Breast epithelium (tissue), 4 donors: ENCODE measurements around the gene MMP7. TPM values are rescaled to one million over a fixed set of nuclear protein-coding genes. Genes with fewer than 3 reads are reported as not detected.

ENCODE experiments used
- DNase-seq, 2 donors: peaks; one replicate each; pipeline ENCODE4 v3.0.0-alpha.2; 2019; ENCODE audit warnings: low spot score in 2 of 2
- H3K27ac ChIP-seq, 2 donors: fragments of 200-600 bp; sonication (generic) in 1 of 2; one replicate each; pipeline ENCODE4 v1.5.1; 2016 to 2019; ENCODE audit warnings: mild to moderate bottlenecking in 1 of 2
- H3K27me3 ChIP-seq, 2 donors: fragments of 200-600 bp; sonication (generic) in 1 of 2; one replicate each; pipeline versions ENCODE4 v1.5.1 to v1.6.0; 2017 to 2019; ENCODE audit warnings: control low read depth in 1 of 2, mild to moderate bottlenecking in 1 of 2
- H3K36me3 ChIP-seq: fragments of 200-600 bp; one replicate; pipeline ENCODE4 v1.5.1; 2019
- H3K4me1 ChIP-seq, 2 donors: fragments of 200-600 bp; sonication (generic); one replicate each; pipeline ENCODE4 v1.5.1; 2016 to 2019; ENCODE audit warnings: control low read depth in 1 of 2
- H3K4me3 ChIP-seq, 3 donors: fragments of 200-600 bp; sonication (generic); 1 replicate in 2 of 3; 2 replicates in 1 of 3; pipeline ENCODE4 v1.5.1; 2016 to 2019; ENCODE audit warnings: mild to moderate bottlenecking in 3 of 3, moderate library complexity in 2 of 3
- H3K9me3 ChIP-seq, 2 donors: fragments of 200-600 bp; sonication (generic) in 1 of 2; one replicate each; pipeline ENCODE4 v1.5.1; 2016 to 2019; ENCODE audit warnings: control low read depth in 1 of 2
- POLR2A ChIP-seq: fragments of 450-650 bp; IDR thresholded peaks from one replicate; pipeline ENCODE4 v1.6.1; 2016; ENCODE audit warnings: antibody characterized with exemption, mild to moderate bottlenecking, moderate library complexity
- POLR2AphosphoS5 ChIP-seq, 3 donors: sonication (generic); formaldehyde crosslinking; IDR thresholded peaks; one replicate each; pipeline ENCODE4 v1.6.1; 2017; ENCODE audit warnings: antibody characterized with exemption in 3 of 3
- intact Hi-C: fragments of 100-400 bp; cut with DNase I; formaldehyde crosslinking; loops from one replicate; pipeline ENCODE4 v1.15.1; 2023; ENCODE audit warnings: low total_unique reads
- total RNA-seq, 3 donors: library from RNA; depleted of rRNA; stranded (reverse); fragments of >200 nt; gene quantifications; one replicate each; pipeline ENCODE4 v1.1.0, GENCODE V29; 2016
- TF ChIP-seq, protein P1 (sequence below), 3 donors: fragments of 450-650 bp; IDR thresholded peaks; one replicate each; pipeline ENCODE4 v1.5.1; 2016 to 2017; ENCODE audit warnings: antibody characterized with exemption in 3 of 3, mild to moderate bottlenecking in 3 of 3, moderate library complexity in 3 of 3

The MMP7 gene
- total RNA-seq, 3 donors from 2014 or later = 2.1 to 1,213 (median 247) TPM

- no peak for TF ChIP-seq POLR2AphosphoS5 (IDR thresholded peaks at IDR 0.05)
- TF ChIP-seq, protein P1, sequence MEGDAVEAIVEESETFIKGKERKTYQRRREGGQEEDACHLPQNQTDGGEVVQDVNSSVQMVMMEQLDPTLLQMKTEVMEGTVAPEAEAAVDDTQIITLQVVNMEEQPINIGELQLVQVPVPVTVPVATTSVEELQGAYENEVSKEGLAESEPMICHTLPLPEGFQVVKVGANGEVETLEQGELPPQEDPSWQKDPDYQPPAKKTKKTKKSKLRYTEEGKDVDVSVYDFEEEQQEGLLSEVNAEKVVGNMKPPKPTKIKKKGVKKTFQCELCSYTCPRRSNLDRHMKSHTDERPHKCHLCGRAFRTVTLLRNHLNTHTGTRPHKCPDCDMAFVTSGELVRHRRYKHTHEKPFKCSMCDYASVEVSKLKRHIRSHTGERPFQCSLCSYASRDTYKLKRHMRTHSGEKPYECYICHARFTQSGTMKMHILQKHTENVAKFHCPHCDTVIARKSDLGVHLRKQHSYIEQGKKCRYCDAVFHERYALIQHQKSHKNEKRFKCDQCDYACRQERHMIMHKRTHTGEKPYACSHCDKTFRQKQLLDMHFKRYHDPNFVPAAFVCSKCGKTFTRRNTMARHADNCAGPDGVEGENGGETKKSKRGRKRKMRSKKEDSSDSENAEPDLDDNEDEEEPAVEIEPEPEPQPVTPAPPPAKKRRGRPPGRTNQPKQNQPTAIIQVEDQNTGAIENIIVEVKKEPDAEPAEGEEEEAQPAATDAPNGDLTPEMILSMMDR (IDR thresholded peaks at IDR 0.05) = no peak
- no peak for TF ChIP-seq POLR2A
- Histone ChIP-seq H3K4me3 (no peak overlapping the region), H3K9me3 (no peaks in the 10 kb centered on the region), H3K27me3 (no peaks in the 10 kb centered on the region), H3K27ac (peak overlapping the region; percentile 63 to 76), H3K4me1 (peaks cover 3% of the 10 kb centered on the region in 2 donors), H3K36me3 (no peaks in the 10 kb centered on the region)
- intact Hi-C loops = no loop called here
- no peak for DNase-seq
Measured at GRCh38 chr11:102561636-102562035, 31.1 kb upstream of the MMP7 start.

GRCh38 chr11:102560555-102561011 is 30.0 kb upstream of the MMP7 start:
- TF ChIP-seq POLR2AphosphoS5 (IDR thresholded peaks at IDR 0.05) (peak in 1 of 3 donors; percentile 66), POLR2A (no peak)
- no peaks in the 10 kb centered on the region for H3K36me3 ChIP-seq
- H3K27ac ChIP-seq = peak overlapping the region; percentile 63 to 76
- H3K4me1 ChIP-seq = peaks cover 3% of the 10 kb centered on the region in 2 donors
- H3K27me3 ChIP-seq = no peaks in the 10 kb centered on the region
- H3K4me3 ChIP-seq = peak overlapping the region; percentile 24 to 48 (median 35)
- intact Hi-C loops = no loop called here
- DNase-seq = peak in 1 of 2 donors; percentile 85
- H3K9me3 ChIP-seq = no peaks in the 10 kb centered on the region

DNA sequence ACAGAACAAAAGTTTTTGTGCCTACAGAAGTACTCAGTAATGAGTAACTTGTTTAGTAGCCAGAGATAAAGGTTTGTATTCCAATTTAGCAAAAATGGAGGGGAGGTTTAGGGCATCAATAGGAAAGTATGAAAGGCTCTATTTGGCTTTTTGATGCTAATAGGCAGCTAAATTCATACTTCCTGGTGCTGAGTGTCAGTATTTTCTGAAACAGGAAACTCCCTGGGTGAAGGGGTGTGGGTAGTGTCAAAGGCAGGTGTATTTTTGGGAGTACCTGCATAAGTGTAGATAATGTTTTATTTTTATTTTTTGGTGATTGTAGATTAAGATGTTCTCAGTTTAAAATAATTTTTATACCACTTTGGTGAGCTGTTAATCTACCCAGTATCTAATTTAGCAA is 29.3 kb upstream of the MMP7 start:
- TF ChIP-seq POLR2A (no peak), POLR2AphosphoS5 (IDR thresholded peaks at IDR 0.05) (no peak)
- TF ChIP-seq, protein P1 (IDR thresholded peaks at IDR 0.05) = no peak
- Histone ChIP-seq H3K4me3 (no peak overlapping the region), H3K4me1 (peaks cover 3% of the 10 kb centered on the region in 2 donors), H3K27ac (peak overlapping the region; percentile 63 to 76), H3K36me3 (no peaks in the 10 kb centered on the region), H3K9me3 (no peaks in the 10 kb centered on the region), H3K27me3 (no peaks in the 10 kb centered on the region)
- no peak for DNase-seq
- intact Hi-C loops = no loop called here

DNA sequence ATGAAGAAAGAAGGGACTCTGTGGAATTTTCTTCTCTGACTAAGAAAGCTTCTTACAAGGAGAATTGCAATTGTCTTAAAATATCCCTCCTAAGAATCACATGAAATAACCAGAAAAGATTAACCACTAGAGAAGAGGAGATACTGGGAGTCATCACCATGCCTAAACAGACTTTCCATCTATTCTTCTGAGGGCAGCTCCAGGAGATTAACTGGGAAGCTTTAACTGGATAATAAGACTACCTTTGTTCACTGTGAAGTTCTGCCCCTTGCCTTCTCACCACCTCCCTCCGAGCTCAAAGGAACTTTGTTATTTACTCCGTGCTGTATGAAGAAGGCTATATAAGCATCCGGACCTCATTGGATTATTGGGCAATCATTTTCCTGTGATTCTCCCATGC is 24.5 kb upstream of the MMP7 start:
- DNase-seq = no peak
- Histone ChIP-seq H3K4me3 (no peak overlapping the region), H3K27me3 (no peaks in the 10 kb centered on the region), H3K4me1 (peaks cover 0 to 3% of the 10 kb centered on the region in 2 donors), H3K27ac (no peak overlapping the region), H3K36me3 (no peaks in the 10 kb centered on the region), H3K9me3 (no peaks in the 10 kb centered on the region)
- TF ChIP-seq, protein P1 (IDR thresholded peaks at IDR 0.05) = no peak
- TF ChIP-seq POLR2A (no peak), POLR2AphosphoS5 (IDR thresholded peaks at IDR 0.05) (no peak)
- intact Hi-C loops = no loop called here

DNA sequence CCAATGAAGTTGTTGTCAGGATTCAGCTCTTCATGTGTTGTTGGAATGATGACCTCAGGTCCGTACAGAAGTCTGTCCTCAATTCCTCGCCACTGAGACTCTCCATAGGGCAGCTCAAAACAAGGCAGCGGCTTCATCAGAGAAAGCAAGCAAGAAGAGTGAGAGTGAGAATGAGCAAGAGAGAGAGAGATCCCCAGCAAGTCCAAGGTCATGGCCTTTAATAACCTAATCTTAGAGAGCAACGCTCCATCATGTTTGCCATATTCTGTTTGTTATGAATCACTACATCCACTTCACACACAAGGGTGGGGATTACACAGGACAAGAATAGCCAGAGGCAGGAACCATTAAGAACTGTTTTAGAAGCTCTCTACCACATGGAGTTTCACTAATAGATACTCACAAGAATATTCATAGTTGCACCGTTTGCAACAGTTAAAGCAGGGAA is 23.3 kb upstream of the MMP7 start:
- H3K27ac ChIP-seq = peak overlapping the region; percentile 44 to 87
- intact Hi-C loops = no loop called here
- H3K4me1 ChIP-seq = no peaks in the 10 kb centered on the region
- no peaks in the 10 kb centered on the region for H3K27me3 ChIP-seq
- no peaks in the 10 kb centered on the region for H3K36me3 ChIP-seq
- no peak for DNase-seq
- H3K4me3 ChIP-seq = no peak overlapping the region
- no peaks in the 10 kb centered on the region for H3K9me3 ChIP-seq
- TF ChIP-seq POLR2A = no peak
- TF ChIP-seq, protein P1 (IDR thresholded peaks at IDR 0.05) = no peak
- no peak for TF ChIP-seq POLR2AphosphoS5 (IDR thresholded peaks at IDR 0.05)
